ENCODE results near the gene EFHC2.

GRCh38 chrX:44280116-44280515 lies 63.4 kb downstream of the EFHC2 start:
- TF ChIP-seq PATZ1 (CRISPR knock-in tag; IDR thresholded peaks at IDR 0.05; ENCODE audit: borderline replicate concordance): no peak
- no peak for TF ChIP-seq PPARA (CRISPR knock-in tag; IDR thresholded peaks at IDR 0.05; ENCODE audit: borderline replicate concordance)
